Mesenchymal stem cell (in vitro differentiated cells and primary cell): ENCODE results near the gene PTPN9.
"Not testable (repeated sequence)": the region's sequence is repeated elsewhere in the genome, so short reads cannot be mapped to it uniquely, and the experiment has no call there.

ENCODE experiments used
- DNase-seq: peaks from one replicate; pipeline ENCODE4 v3.0.0-alpha.2; 2013
- H2AFZ ChIP-seq: one replicate; pipeline ENCODE4 v1.6.1; 2013; ENCODE audit warnings: low read depth, mild to moderate bottlenecking, control low read depth, inconsistent platforms, low read length, moderate library complexity
- H2AK5ac ChIP-seq: 2 replicates; pipeline ENCODE4 v1.6.1; 2013; ENCODE audit warnings: low read length, moderate library complexity, mild to moderate bottlenecking, inconsistent platforms; ENCODE audit not compliant: severe bottlenecking
- H2BK120ac ChIP-seq: one replicate; pipeline ENCODE4 v1.6.1; 2013; ENCODE audit warnings: low read depth, mild to moderate bottlenecking, inconsistent platforms, low read length, moderate library complexity
- H2BK12ac ChIP-seq, 2 experiments: one replicate each; pipeline ENCODE4 v1.6.1; 2013; ENCODE audit warnings: inconsistent platforms in 2 of 2, low read length in 2 of 2, mild to moderate bottlenecking in 2 of 2, moderate library complexity in 2 of 2, control low read depth in 1 of 2
- H2BK15ac ChIP-seq: one replicate; pipeline ENCODE4 v1.6.1; 2013; ENCODE audit warnings: mild to moderate bottlenecking, low read depth, inconsistent platforms; ENCODE audit not compliant: poor library complexity, severe bottlenecking
- H2BK5ac ChIP-seq: 2 replicates; pipeline ENCODE4 v1.6.1; 2013; ENCODE audit warnings: low read depth, mild to moderate bottlenecking, low read length, control low read depth, inconsistent platforms; ENCODE audit not compliant: poor library complexity, severe bottlenecking
- H3K14ac ChIP-seq, 2 experiments: one replicate each; pipeline ENCODE4 v1.6.1; 2013; ENCODE audit warnings: inconsistent platforms in 2 of 2, low read length in 2 of 2, control low read depth in 1 of 2, mild to moderate bottlenecking in 1 of 2, moderate library complexity in 1 of 2
- H3K18ac ChIP-seq, 2 experiments: one replicate each; pipeline ENCODE4 v1.6.1; 2013; ENCODE audit warnings: inconsistent platforms in 2 of 2, low read length in 2 of 2, control low read depth in 1 of 2, low read depth in 1 of 2, mild to moderate bottlenecking in 1 of 2
- H3K23ac ChIP-seq, 2 experiments: one replicate each; pipeline ENCODE4 v1.6.1; 2013; ENCODE audit warnings: inconsistent platforms in 2 of 2, low read length in 2 of 2, mild to moderate bottlenecking in 2 of 2, moderate library complexity in 2 of 2, control low read depth in 1 of 2
- H3K27ac ChIP-seq: 2 replicates; pipeline ENCODE4 v1.5.1; 2013; ENCODE audit warnings: mild to moderate bottlenecking, moderate library complexity, low read length, control low read depth, inconsistent platforms; ENCODE audit not compliant: poor library complexity, severe bottlenecking
- H3K27me3 ChIP-seq, 2 experiments: 2 replicates each; pipeline versions ENCODE4 v1.6.1 to v1.7.0; 2013; ENCODE audit warnings: low read length in 2 of 2, mild to moderate bottlenecking in 2 of 2, moderate library complexity in 2 of 2, control low read depth in 1 of 2, inconsistent platforms in 1 of 2; ENCODE audit not compliant: control insufficient read depth in 1 of 2, insufficient read depth in 1 of 2
- H3K36me3 ChIP-seq, 2 experiments: 2 replicates each; pipeline versions ENCODE4 v1.6.1 to v1.7.0; 2013; ENCODE audit warnings: low read length in 2 of 2, control low read depth in 1 of 2, inconsistent platforms in 1 of 2, low read depth in 1 of 2, mild to moderate bottlenecking in 1 of 2; ENCODE audit not compliant: insufficient read depth in 2 of 2, control insufficient read depth in 1 of 2
- H3K4ac ChIP-seq, 2 experiments: one replicate each; pipeline ENCODE4 v1.6.1; 2013; ENCODE audit warnings: inconsistent platforms in 2 of 2, low read length in 2 of 2, mild to moderate bottlenecking in 2 of 2, moderate library complexity in 2 of 2, control low read depth in 1 of 2, low read depth in 1 of 2
- H3K4me1 ChIP-seq: 2 replicates; pipeline ENCODE4 v1.6.1; 2013; ENCODE audit warnings: low read depth, low read length, control low read depth; ENCODE audit not compliant: control insufficient read depth, insufficient read depth
- H3K4me2 ChIP-seq: 2 replicates; pipeline ENCODE4 v1.6.1; 2013; ENCODE audit warnings: low read length, mild to moderate bottlenecking, inconsistent platforms; ENCODE audit not compliant: poor library complexity, severe bottlenecking
- H3K4me3 ChIP-seq, 2 experiments: 2 replicates each; pipeline versions ENCODE4 v1.5.1 to v1.7.0; 2013; ENCODE audit warnings: low read length in 2 of 2, mild to moderate bottlenecking in 2 of 2, control low read depth in 1 of 2, low read depth in 1 of 2; ENCODE audit not compliant: insufficient read depth in 1 of 2
- H3K79me1 ChIP-seq: replicated peaks from 2 replicates; pipeline ENCODE4 v1.6.1; 2013; ENCODE audit warnings: mild to moderate bottlenecking, control low read depth, low read length, inconsistent platforms; ENCODE audit not compliant: poor library complexity, severe bottlenecking
- H3K9ac ChIP-seq: 2 replicates; pipeline ENCODE4 v1.7.0; 2013; ENCODE audit warnings: mild to moderate bottlenecking, low read length, moderate library complexity
- H3K9me3 ChIP-seq: 2 replicates; pipeline ENCODE4 v1.7.0; 2013; ENCODE audit warnings: mild to moderate bottlenecking, low read length; ENCODE audit not compliant: control insufficient read depth
- H4K8ac ChIP-seq: one replicate; pipeline ENCODE4 v1.6.1; 2013; ENCODE audit warnings: inconsistent platforms, mild to moderate bottlenecking, low read length, moderate library complexity
- H4K91ac ChIP-seq: one replicate; pipeline ENCODE4 v1.6.1; 2013; ENCODE audit warnings: mild to moderate bottlenecking, low read length, inconsistent platforms
- WGBS: methylation state at CpG from one replicate; pipeline ENCODE4 v1.1.7; 2013; ENCODE audit warnings: mixed read lengths; 5-methylcytosine and 5-hydroxymethylcytosine counted together

The PTPN9 gene

GRCh38 chr15:75559360-75559759 lies 19.8 kb downstream of the PTPN9 start:
- DNase-seq: not testable (repeated sequence)

DNA sequence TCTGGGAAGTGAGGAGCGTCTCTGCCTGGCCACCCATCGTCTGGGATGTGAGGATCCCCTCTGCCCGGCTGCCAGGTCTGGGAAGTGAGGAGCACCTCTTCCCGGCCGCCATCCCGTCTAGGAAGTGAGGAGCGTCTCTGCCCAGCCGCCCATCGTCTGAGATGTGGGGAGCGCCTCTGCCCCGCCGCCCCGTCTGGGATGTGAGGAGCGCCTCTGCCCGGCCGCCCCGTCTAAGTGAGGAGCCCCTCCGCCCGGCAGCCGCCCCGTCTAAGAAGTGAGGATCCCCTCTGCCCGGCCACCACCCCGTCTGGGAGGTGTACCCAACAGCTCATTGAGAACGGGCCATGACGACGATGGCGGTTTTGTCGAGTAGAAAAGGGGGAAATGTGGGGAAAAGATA lies 20.2 kb downstream of the PTPN9 start:
- WGBS: 99% methylated on average over 15 of the region's 28 CpGs
- not testable (repeated sequence) for H2BK12ac ChIP-seq, H3K4me1 ChIP-seq, DNase-seq, H3K4me2 ChIP-seq, H3K4me3 ChIP-seq, H3K27me3 ChIP-seq, H3K36me3 ChIP-seq, H3K18ac ChIP-seq, H2BK5ac ChIP-seq, H2BK120ac ChIP-seq, H2BK15ac ChIP-seq, H4K91ac ChIP-seq, H3K9ac ChIP-seq, H3K4ac ChIP-seq, H3K14ac ChIP-seq, H3K27ac ChIP-seq, H3K79me1 ChIP-seq, H4K8ac ChIP-seq, H3K9me3 ChIP-seq, H2AK5ac ChIP-seq, H2AFZ ChIP-seq, H3K23ac ChIP-seq

More at GRCh38 chr15:75559360-75559759, 19.8 kb downstream of the PTPN9 start:
- not testable (repeated sequence) for H3K27me3 ChIP-seq, H2BK5ac ChIP-seq, H2BK15ac ChIP-seq, H3K9me3 ChIP-seq, H3K9ac ChIP-seq, H3K4ac ChIP-seq, H3K4me2 ChIP-seq, H3K4me3 ChIP-seq, H3K14ac ChIP-seq, H3K23ac ChIP-seq, H3K36me3 ChIP-seq, H3K27ac ChIP-seq, H2BK120ac ChIP-seq, H4K91ac ChIP-seq, H4K8ac ChIP-seq, H2AFZ ChIP-seq, H2AK5ac ChIP-seq, H2BK12ac ChIP-seq, H3K4me1 ChIP-seq, H3K79me1 ChIP-seq, H3K18ac ChIP-seq
- 33% methylated on average over 1 of the region's 6 CpGs for WGBS

DNA sequence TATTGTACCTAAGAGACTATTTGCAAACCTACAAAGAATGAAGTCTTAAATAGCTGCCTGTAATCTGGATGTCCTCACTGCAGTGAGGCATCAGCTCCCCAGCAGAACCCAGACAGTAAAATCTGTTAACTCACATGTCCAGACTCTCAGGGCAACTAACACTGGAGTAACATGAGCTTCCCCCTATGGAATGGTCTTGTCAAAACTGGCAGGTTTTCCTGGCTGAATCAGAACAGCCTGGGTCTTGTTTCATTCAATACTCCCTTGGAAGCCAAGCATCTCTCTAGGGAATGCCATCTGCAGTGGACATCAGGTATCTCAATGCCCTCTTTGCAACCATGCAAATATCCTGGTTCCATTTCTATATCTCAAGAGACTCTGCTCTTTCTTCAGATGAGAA lies 24.4 kb downstream of the PTPN9 start:
- no peak overlapping the region for H4K91ac ChIP-seq
- H3K27me3 ChIP-seq: no peaks in the 10 kb centered on the region
- no peak overlapping the region for H3K14ac ChIP-seq
- no peak overlapping the region for H2BK5ac ChIP-seq
- H3K9me3 ChIP-seq: no peaks in the 10 kb centered on the region
- H3K4me1 ChIP-seq: no peaks in the 10 kb centered on the region
- H3K79me1 ChIP-seq: peaks cover 7% of the 10 kb centered on the region
- no peak overlapping the region for H4K8ac ChIP-seq
- H3K18ac ChIP-seq: no peak overlapping the region
- no peak overlapping the region for H2BK12ac ChIP-seq
- no peak overlapping the region for H3K9ac ChIP-seq
- H3K23ac ChIP-seq: no peak overlapping the region
- no peak for DNase-seq
- H3K4me3 ChIP-seq: no peak overlapping the region
- H2AFZ ChIP-seq: no peak overlapping the region
- H3K27ac ChIP-seq: no peak overlapping the region
- H2AK5ac ChIP-seq: no peak overlapping the region
- H2BK15ac ChIP-seq: no peak overlapping the region
- peaks cover 0 to 3% of the 10 kb centered on the region in 2 experiments for H3K36me3 ChIP-seq
- H2BK120ac ChIP-seq: no peak overlapping the region
- no peak overlapping the region for H3K4ac ChIP-seq
- no peak overlapping the region for H3K4me2 ChIP-seq

- H3K4me1 ChIP-seq: no peaks in the 10 kb centered on the region
- no peak overlapping the region for H2BK15ac ChIP-seq
- H3K9ac ChIP-seq: no peak overlapping the region
- no peak overlapping the region for H2BK5ac ChIP-seq
- H3K79me1 ChIP-seq: peaks cover 12% of the 10 kb centered on the region
- H2AFZ ChIP-seq: no peak overlapping the region
- H4K91ac ChIP-seq: no peak overlapping the region
- H3K23ac ChIP-seq: no peak overlapping the region
- H4K8ac ChIP-seq: no peak overlapping the region
- H2BK12ac ChIP-seq: no peak overlapping the region
- no peak for DNase-seq
- no peak overlapping the region for H2AK5ac ChIP-seq
- H3K14ac ChIP-seq: no peak overlapping the region
- no peak overlapping the region for H3K4ac ChIP-seq
- no peak overlapping the region for H3K27ac ChIP-seq
- no peaks in the 10 kb centered on the region for H3K27me3 ChIP-seq
- no peak overlapping the region for H3K4me2 ChIP-seq
- no peaks in the 10 kb centered on the region for H3K36me3 ChIP-seq
- no peak overlapping the region for H3K18ac ChIP-seq
- no peak overlapping the region for H3K4me3 ChIP-seq
- no peak overlapping the region for H2BK120ac ChIP-seq
- H3K9me3 ChIP-seq: no peaks in the 10 kb centered on the region
These were observed 25.5 kb downstream of the PTPN9 start for GRCh38 chr15:75553659-75554058.
